HL-60 (cell line): ENCODE measurements around the gene SLC22A7.
"Not testable (repeated sequence)": the region's sequence is repeated elsewhere in the genome, so short reads cannot be mapped to it uniquely, and the experiment has no call there.

ENCODE experiments used
- DNase-seq, 2 experiments: peaks; one replicate each; pipeline ENCODE4 v3.0.0-alpha.2; 2010 to 2020; ENCODE audit warnings: low read depth in 1 of 2, low spot score in 1 of 2
- H3K27ac ChIP-seq: fragments of 250-450 bp; sonication (Bioruptor Pico); replicated peaks from 2 replicates; pipeline ENCODE4 v1.5.1; 2020; ENCODE audit warnings: mild to moderate bottlenecking, moderate library complexity
- H3K27me3 ChIP-seq: fragments of 250-450 bp; sonication (Bioruptor Pico); 2 replicates; pipeline ENCODE4 v1.5.1; 2021; ENCODE audit warnings: mild to moderate bottlenecking, moderate library complexity; ENCODE audit not compliant: insufficient read depth, poor library complexity, severe bottlenecking
- H3K4me3 ChIP-seq: replicated peaks from 2 replicates; pipeline ENCODE4 v1.5.1; 2011; ENCODE audit warnings: mild to moderate bottlenecking, control low read depth, low read length; ENCODE audit not compliant: insufficient read depth
- CTCF ChIP-seq: IDR thresholded peaks from one replicate; pipeline ENCODE4 v1.5.1; 2011; ENCODE audit warnings: low read length, control low read depth, inconsistent platforms; ENCODE audit not compliant: insufficient read depth
- GABPA ChIP-seq: IDR thresholded peaks from 2 replicates; pipeline ENCODE4 v1.6.1; 2012; ENCODE audit warnings: low read depth
- POLR2AphosphoS5 ChIP-seq: IDR thresholded peaks from 2 replicates; pipeline ENCODE4 v1.6.1; 2012; ENCODE audit warnings: low read depth
- SPI1 ChIP-seq: IDR thresholded peaks from 2 replicates; pipeline ENCODE4 v1.6.1; 2012; ENCODE audit warnings: low read depth, mild to moderate bottlenecking, borderline replicate concordance
- TF ChIP-seq, protein P1 (sequence below): IDR thresholded peaks from 2 replicates; pipeline ENCODE4 v1.6.1; 2012; ENCODE audit warnings: low read depth; ENCODE audit not compliant: insufficient replicate concordance

SLC22A7 gene

GRCh38 chr6:43302126-43302525 is 4.1 kb downstream of the SLC22A7 start:
- no peak overlapping the region for H3K27ac ChIP-seq
- no peak for TF ChIP-seq POLR2AphosphoS5
- TF ChIP-seq, protein P1, sequence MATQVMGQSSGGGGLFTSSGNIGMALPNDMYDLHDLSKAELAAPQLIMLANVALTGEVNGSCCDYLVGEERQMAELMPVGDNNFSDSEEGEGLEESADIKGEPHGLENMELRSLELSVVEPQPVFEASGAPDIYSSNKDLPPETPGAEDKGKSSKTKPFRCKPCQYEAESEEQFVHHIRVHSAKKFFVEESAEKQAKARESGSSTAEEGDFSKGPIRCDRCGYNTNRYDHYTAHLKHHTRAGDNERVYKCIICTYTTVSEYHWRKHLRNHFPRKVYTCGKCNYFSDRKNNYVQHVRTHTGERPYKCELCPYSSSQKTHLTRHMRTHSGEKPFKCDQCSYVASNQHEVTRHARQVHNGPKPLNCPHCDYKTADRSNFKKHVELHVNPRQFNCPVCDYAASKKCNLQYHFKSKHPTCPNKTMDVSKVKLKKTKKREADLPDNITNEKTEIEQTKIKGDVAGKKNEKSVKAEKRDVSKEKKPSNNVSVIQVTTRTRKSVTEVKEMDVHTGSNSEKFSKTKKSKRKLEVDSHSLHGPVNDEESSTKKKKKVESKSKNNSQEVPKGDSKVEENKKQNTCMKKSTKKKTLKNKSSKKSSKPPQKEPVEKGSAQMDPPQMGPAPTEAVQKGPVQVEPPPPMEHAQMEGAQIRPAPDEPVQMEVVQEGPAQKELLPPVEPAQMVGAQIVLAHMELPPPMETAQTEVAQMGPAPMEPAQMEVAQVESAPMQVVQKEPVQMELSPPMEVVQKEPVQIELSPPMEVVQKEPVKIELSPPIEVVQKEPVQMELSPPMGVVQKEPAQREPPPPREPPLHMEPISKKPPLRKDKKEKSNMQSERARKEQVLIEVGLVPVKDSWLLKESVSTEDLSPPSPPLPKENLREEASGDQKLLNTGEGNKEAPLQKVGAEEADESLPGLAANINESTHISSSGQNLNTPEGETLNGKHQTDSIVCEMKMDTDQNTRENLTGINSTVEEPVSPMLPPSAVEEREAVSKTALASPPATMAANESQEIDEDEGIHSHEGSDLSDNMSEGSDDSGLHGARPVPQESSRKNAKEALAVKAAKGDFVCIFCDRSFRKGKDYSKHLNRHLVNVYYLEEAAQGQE = no peak
- no peak for TF ChIP-seq GABPA
- TF ChIP-seq SPI1 = no peak
- no peak for TF ChIP-seq CTCF
- DNase-seq = no peak
- peaks cover 10% of the 10 kb centered on the region for H3K27me3 ChIP-seq
- H3K4me3 ChIP-seq = no peak overlapping the region

DNA sequence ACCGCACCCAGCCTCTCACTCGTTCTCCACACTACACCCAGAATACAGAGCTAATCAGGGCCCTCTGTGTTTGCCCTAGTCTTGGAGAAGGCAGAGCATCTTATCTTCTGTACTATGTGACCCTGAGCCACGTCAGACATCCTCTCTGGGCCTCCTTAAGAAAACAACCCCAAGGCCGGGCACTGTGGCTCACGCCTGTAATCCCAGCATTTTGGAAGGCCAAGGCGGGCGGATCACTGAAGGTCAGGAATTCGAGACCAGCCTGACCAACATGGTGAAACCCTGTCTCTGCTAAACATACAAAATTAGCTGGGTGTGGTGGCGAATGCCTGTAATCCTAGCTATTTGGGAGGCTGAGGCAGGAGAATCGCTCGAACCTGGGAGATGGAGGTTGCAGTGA is 4.9 kb downstream of the SLC22A7 start:
- not testable (repeated sequence) for DNase-seq, H3K27ac ChIP-seq, H3K4me3 ChIP-seq, H3K27me3 ChIP-seq

DNA sequence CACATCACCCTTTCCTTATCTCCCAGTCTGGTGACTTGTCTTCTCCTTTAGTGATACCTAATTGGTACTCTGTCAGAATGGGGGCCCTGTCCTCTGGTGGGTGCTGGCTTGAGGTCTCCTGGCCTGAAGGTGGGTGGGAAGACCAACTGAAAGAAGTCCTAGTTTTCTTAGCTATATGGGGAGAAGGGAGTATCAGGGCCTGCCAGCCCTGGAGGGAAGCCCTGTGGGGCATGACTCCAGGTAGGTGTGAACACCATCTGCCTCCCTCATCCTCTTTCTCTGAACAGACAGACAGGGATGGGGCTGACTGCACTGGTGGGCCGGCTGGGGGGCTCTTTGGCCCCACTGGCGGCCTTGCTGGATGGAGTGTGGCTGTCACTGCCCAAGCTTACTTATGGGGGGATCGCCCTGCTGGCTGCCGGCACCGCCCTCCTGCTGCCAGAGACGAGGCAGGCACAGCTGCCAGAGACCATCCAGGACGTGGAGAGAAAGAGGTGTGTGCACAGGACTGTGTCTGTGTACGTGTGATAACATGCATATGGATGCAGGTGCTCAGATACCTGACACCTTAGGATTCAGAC is 5.8 kb downstream of the SLC22A7 start:
- peaks cover 3% of the 10 kb centered on the region for H3K27me3 ChIP-seq
- DNase-seq = no peak
- no peak overlapping the region for H3K27ac ChIP-seq
- no peak overlapping the region for H3K4me3 ChIP-seq
- no peak for TF ChIP-seq CTCF
- TF ChIP-seq GABPA = no peak
- no peak for TF ChIP-seq POLR2AphosphoS5
- TF ChIP-seq, protein P1 = no peak
- TF ChIP-seq SPI1 = no peak

GRCh38 chr6:43304361-43304760 is 6.3 kb downstream of the SLC22A7 start:
- peaks cover 2% of the 10 kb centered on the region for H3K27me3 ChIP-seq
- TF ChIP-seq CTCF (no peak), POLR2AphosphoS5 (no peak), SPI1 (no peak), GABPA (no peak)
- TF ChIP-seq, protein P1 = no peak

More at GRCh38 chr6:43304361-43304760, 6.3 kb downstream of the SLC22A7 start:
- H3K4me3 ChIP-seq = no peak overlapping the region
- no peak for DNase-seq
- no peak overlapping the region for H3K27ac ChIP-seq
